Measurements from ENCODE around the gene NCKAP5. TPM values are rescaled to one million over a fixed set of nuclear protein-coding genes. Genes with fewer than 3 reads are reported as not detected.

The NCKAP5 gene
- total RNA-seq, 1 experiment from 2014 or later = not detected

DNA sequence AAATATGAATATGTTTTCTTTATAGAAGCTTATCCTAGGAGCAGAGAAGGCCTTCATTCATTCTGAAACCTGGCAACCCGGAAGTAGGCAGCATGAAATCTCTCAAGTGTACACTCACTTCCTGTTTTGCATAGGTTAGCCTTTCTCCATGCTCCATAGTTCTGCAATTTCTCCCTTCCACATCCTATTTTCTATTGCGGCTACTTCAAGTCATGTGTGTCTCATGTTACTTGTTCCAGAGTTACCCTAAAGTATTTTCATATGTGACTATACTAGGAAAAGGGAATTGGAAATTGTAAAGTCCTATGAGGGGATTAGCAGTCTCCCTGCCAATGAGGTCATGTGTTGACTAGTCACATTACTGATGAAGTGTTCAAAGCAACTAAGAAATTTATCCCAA is 320.6 kb downstream of the NCKAP5 start:
- no TSS peak for BruUV-seq (replicated peaks)
- Mint-ChIP-seq H3K4me1 (ENCODE audit: insufficient read depth, unreplicated experiment) (no peaks in the 10 kb centered on the region), H3K36me3 (ENCODE audit: insufficient read depth, unreplicated experiment) (no peaks in the 10 kb centered on the region), H3K27me3 (ENCODE audit: insufficient read depth, unreplicated experiment) (no peaks in the 10 kb centered on the region), H3K4me3 (ENCODE audit: unreplicated experiment) (no peak overlapping the region), H3K27ac (ENCODE audit: low read depth, unreplicated experiment) (no peak overlapping the region), H3K9me3 (ENCODE audit: unreplicated experiment) (peaks cover 6% of the 10 kb centered on the region)
- intact Hi-C loops (cut with micrococcal nuclease) = no loop called here
- TF ChIP-seq, protein P1, sequence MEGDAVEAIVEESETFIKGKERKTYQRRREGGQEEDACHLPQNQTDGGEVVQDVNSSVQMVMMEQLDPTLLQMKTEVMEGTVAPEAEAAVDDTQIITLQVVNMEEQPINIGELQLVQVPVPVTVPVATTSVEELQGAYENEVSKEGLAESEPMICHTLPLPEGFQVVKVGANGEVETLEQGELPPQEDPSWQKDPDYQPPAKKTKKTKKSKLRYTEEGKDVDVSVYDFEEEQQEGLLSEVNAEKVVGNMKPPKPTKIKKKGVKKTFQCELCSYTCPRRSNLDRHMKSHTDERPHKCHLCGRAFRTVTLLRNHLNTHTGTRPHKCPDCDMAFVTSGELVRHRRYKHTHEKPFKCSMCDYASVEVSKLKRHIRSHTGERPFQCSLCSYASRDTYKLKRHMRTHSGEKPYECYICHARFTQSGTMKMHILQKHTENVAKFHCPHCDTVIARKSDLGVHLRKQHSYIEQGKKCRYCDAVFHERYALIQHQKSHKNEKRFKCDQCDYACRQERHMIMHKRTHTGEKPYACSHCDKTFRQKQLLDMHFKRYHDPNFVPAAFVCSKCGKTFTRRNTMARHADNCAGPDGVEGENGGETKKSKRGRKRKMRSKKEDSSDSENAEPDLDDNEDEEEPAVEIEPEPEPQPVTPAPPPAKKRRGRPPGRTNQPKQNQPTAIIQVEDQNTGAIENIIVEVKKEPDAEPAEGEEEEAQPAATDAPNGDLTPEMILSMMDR (IDR thresholded peaks at IDR 0.05; ENCODE audit: unreplicated experiment) = no peak
- DNase-seq (ENCODE audit: unreplicated experiment) = no peak
- POLR2A ChIA-PET = no interaction called here
- CTCF ChIA-PET = no interaction called here

DNA sequence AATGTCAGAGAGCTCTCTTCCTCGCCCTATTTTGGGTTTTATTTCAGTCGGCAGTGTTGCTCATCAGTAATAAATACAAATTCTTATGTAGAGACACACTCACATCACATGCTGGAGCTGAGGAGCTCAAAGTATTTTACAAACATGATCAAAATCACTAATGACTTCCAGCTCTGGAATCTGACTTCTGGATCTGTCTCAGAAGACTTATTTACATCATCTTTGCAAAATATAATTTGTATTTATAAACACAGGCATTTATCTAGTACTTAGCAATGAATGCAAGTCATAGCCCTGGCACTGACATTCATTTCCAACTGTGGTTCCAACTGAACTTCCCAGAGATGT is 327.1 kb downstream of the NCKAP5 start:
- H3K27me3 Mint-ChIP-seq (ENCODE audit: insufficient read depth, unreplicated experiment) = no peaks in the 10 kb centered on the region
- H3K9me3 Mint-ChIP-seq (ENCODE audit: unreplicated experiment) = no peaks in the 10 kb centered on the region
- no peak overlapping the region for H3K4me3 Mint-ChIP-seq (ENCODE audit: unreplicated experiment)
- ChIA-PET POLR2A (interaction anchor here (0.6 kb wide), 1 partner anchor 344 kb away, joined by 3 read pairs; no protein-coding TSS in a partner anchor), CTCF (interaction anchor here (1.1 kb wide), 1 partner anchor 12 kb away, joined by 3 read pairs; no protein-coding TSS in a partner anchor)
- intact Hi-C loops (cut with micrococcal nuclease) = no loop called here
- H3K36me3 Mint-ChIP-seq (ENCODE audit: insufficient read depth, unreplicated experiment) = no peaks in the 10 kb centered on the region
- TF ChIP-seq, protein P1 (IDR thresholded peaks at IDR 0.05; ENCODE audit: unreplicated experiment) = no peak
- no peaks in the 10 kb centered on the region for H3K4me1 Mint-ChIP-seq (ENCODE audit: insufficient read depth, unreplicated experiment)
- no peak overlapping the region for H3K27ac Mint-ChIP-seq (ENCODE audit: low read depth, unreplicated experiment)
- BruUV-seq (replicated peaks) = no TSS peak
- no peak for DNase-seq (ENCODE audit: unreplicated experiment)

DNA sequence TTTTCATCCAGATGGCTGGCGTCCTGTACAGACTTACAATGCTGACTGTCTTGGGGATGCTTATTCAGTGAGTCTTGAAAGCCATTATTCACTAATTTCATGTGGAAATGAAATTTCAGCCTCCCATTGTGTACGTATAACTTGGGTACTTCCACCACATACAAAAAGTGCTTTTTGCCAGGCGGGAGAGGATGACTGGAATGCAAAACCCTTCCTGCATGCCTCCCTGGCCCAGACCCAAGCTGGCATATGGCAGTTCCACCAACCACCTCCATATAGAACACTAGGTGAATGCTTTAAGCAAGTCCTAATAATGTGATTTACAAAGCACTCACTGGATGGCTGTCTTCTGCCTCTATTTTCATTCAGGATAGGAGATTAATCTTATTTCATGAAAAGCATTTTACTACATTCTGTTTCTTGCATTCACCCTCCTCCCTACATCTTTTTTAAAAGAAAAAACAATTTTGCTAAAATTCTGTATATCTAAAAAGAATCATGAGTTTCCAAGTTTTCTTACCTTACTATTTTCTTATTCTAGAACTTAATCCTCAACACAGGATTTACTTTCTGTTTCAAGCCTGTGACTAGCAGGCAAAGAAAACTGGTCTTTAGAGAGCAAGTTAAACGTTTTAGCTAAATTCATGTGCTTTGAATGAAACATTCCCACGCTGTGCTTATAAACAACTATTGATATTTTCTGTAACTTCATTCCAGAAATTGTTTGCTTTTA is 327.6 kb downstream of the NCKAP5 start:
- TF ChIP-seq, protein P1 (IDR thresholded peaks at IDR 0.05; ENCODE audit: unreplicated experiment) = no peak
- H3K9me3 Mint-ChIP-seq (ENCODE audit: unreplicated experiment) = no peaks in the 10 kb centered on the region
- intact Hi-C loops (cut with micrococcal nuclease) = no loop called here
- H3K4me1 Mint-ChIP-seq (ENCODE audit: insufficient read depth, unreplicated experiment) = no peaks in the 10 kb centered on the region
- no peak overlapping the region for H3K27ac Mint-ChIP-seq (ENCODE audit: low read depth, unreplicated experiment)
- no peaks in the 10 kb centered on the region for H3K27me3 Mint-ChIP-seq (ENCODE audit: insufficient read depth, unreplicated experiment)
- BruUV-seq (replicated peaks) = no TSS peak
- ChIA-PET CTCF (interaction anchor here (0.5 to 1.1 kb wide), 2 partner anchors 13 to 544 kb away, joined by 3 read pairs; no protein-coding TSS in a partner anchor), POLR2A (interaction anchor here (0.6 kb wide), 1 partner anchor 345 kb away, joined by 3 read pairs; no protein-coding TSS in a partner anchor)
- no peaks in the 10 kb centered on the region for H3K36me3 Mint-ChIP-seq (ENCODE audit: insufficient read depth, unreplicated experiment)
- no peak overlapping the region for H3K4me3 Mint-ChIP-seq (ENCODE audit: unreplicated experiment)
- no peak for DNase-seq (ENCODE audit: unreplicated experiment)

DNA sequence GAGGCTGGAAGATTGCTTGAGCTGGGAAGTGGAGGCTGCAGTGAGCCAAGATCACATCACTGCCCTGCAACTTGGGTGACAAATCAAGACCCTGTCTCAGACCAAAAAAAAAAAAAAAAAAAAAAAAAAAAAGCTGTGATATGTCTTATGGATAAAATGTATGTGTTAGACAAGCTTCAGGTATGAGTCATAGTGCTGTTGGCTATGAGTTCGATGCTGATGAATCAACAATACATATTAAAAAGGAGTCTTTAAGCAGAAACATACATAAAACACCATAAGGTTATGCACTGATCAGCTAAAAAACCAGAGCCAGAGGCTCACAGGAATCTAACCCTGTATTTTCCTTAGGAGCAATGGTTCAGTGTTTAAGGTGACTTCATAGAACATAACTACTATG is 332.3 kb downstream of the NCKAP5 start:
- no peaks in the 10 kb centered on the region for H3K4me1 Mint-ChIP-seq (ENCODE audit: insufficient read depth, unreplicated experiment)
- H3K27ac Mint-ChIP-seq (ENCODE audit: low read depth, unreplicated experiment) = no peak overlapping the region
- ChIA-PET CTCF (no interaction called here), POLR2A (no interaction called here)
- TF ChIP-seq, protein P1 (IDR thresholded peaks at IDR 0.05; ENCODE audit: unreplicated experiment) = no peak
- no peaks in the 10 kb centered on the region for H3K9me3 Mint-ChIP-seq (ENCODE audit: unreplicated experiment)
- no peaks in the 10 kb centered on the region for H3K36me3 Mint-ChIP-seq (ENCODE audit: insufficient read depth, unreplicated experiment)
- intact Hi-C loops (cut with micrococcal nuclease) = no loop called here
- BruUV-seq (replicated peaks) = no TSS peak
- peaks cover 5% of the 10 kb centered on the region for H3K27me3 Mint-ChIP-seq (ENCODE audit: insufficient read depth, unreplicated experiment)
- no peak overlapping the region for H3K4me3 Mint-ChIP-seq (ENCODE audit: unreplicated experiment)
- peak; percentile 0 for DNase-seq (ENCODE audit: unreplicated experiment)

Measured in MCF 10A (cell line).